OCI-LY3 (cell line): Measurements from ENCODE around the gene RERE.

ENCODE experiments used
- H2AFZ ChIP-seq: fragments of 200-600, 300-600 bp; shearing (Covaris generic); 2 replicates; pipeline ENCODE4 v1.6.0; 2014; ENCODE audit warnings: antibody characterized with exemption, low read depth, low read length
- H3K27ac ChIP-seq: fragments of 200-600, 300-600 bp; sonication (generic); 2 replicates; pipeline ENCODE4 v1.5.1; 2014; ENCODE audit warnings: mild to moderate bottlenecking, low read length, moderate library complexity, mixed read lengths
- H3K27me3 ChIP-seq: fragments of 200-600, 300-600 bp; sonication (generic); 2 replicates; pipeline ENCODE4 v1.6.1; 2014; ENCODE audit warnings: low read depth, low read length, mixed read lengths
- H3K36me3 ChIP-seq: fragments of 200-600, 300-600 bp; sonication (generic); replicated peaks from 2 replicates; pipeline ENCODE3; 2014; ENCODE audit warnings: low read depth, low read length, mixed read lengths
- H3K4me1 ChIP-seq: fragments of 300-600, 200-600 bp; sonication (generic); 2 replicates; pipeline ENCODE4 v1.6.1; 2014; ENCODE audit warnings: low read length, mixed read lengths
- H3K4me2 ChIP-seq: fragments of 200-600, 300-600 bp; sonication (generic); 2 replicates; pipeline ENCODE4 v1.6.1; 2014; ENCODE audit warnings: low read length, mixed read lengths
- H3K4me3 ChIP-seq: fragments of 300-600, 200-600 bp; sonication (generic); 2 replicates; pipeline ENCODE4 v1.5.1; 2014; ENCODE audit warnings: antibody characterized with exemption, mild to moderate bottlenecking, low read length, moderate library complexity
- H3K79me2 ChIP-seq: fragments of 300-600, 200-600 bp; shearing (Covaris generic); 2 replicates; pipeline ENCODE4 v1.6.1; 2014; ENCODE audit warnings: mild to moderate bottlenecking, low read length, mixed read lengths
- H3K9ac ChIP-seq: fragments of 300-600, 200-600 bp; shearing (Covaris generic); 2 replicates; pipeline ENCODE4 v1.6.0; 2014; ENCODE audit warnings: mild to moderate bottlenecking, low read length, moderate library complexity
- H3K9me3 ChIP-seq: fragments of 200-600, 300-600 bp; shearing (Covaris generic); 2 replicates; pipeline ENCODE4 v1.6.1; 2014; ENCODE audit warnings: low read length, mixed read lengths; ENCODE audit not compliant: insufficient read depth
- H4K20me1 ChIP-seq: fragments of 200-600, 300-600 bp; sonication (generic); 2 replicates; pipeline ENCODE4 v1.6.1; 2016; ENCODE audit warnings: low read length, mixed read lengths; ENCODE audit not compliant: insufficient read depth
- EZH2phosphoT487 ChIP-seq: fragments of 200-600 bp; shearing (Covaris generic); IDR thresholded peaks from 2 replicates; pipeline ENCODE4 v1.6.1; 2018; ENCODE audit warnings: antibody characterized with exemption, mixed run types, low read depth
- TF ChIP-seq, protein P1 (sequence below): fragments of 200-600, 300-600 bp; sonication (generic); IDR thresholded peaks from 2 replicates; pipeline ENCODE4 v1.5.1; 2014; ENCODE audit warnings: antibody characterized with exemption, low read length, low read depth

Gene RERE

GRCh38 chr1:8325771-8326170 is 491.7 kb downstream of the RERE start:
- Histone ChIP-seq H3K4me3 (no peak overlapping the region), H2AFZ (no peak overlapping the region), H3K4me2 (no peak overlapping the region), H3K27ac (no peak overlapping the region), H4K20me1 (no peaks in the 10 kb centered on the region), H3K27me3 (no peaks in the 10 kb centered on the region), H3K4me1 (no peaks in the 10 kb centered on the region), H3K9ac (no peak overlapping the region), H3K36me3 (no peaks in the 10 kb centered on the region), H3K9me3 (no peaks in the 10 kb centered on the region), H3K79me2 (no peaks in the 10 kb centered on the region)
- TF ChIP-seq EZH2phosphoT487 = no peak
- TF ChIP-seq, protein P1, sequence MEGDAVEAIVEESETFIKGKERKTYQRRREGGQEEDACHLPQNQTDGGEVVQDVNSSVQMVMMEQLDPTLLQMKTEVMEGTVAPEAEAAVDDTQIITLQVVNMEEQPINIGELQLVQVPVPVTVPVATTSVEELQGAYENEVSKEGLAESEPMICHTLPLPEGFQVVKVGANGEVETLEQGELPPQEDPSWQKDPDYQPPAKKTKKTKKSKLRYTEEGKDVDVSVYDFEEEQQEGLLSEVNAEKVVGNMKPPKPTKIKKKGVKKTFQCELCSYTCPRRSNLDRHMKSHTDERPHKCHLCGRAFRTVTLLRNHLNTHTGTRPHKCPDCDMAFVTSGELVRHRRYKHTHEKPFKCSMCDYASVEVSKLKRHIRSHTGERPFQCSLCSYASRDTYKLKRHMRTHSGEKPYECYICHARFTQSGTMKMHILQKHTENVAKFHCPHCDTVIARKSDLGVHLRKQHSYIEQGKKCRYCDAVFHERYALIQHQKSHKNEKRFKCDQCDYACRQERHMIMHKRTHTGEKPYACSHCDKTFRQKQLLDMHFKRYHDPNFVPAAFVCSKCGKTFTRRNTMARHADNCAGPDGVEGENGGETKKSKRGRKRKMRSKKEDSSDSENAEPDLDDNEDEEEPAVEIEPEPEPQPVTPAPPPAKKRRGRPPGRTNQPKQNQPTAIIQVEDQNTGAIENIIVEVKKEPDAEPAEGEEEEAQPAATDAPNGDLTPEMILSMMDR = no peak

- Histone ChIP-seq H3K9me3 (no peaks in the 10 kb centered on the region), H3K4me3 (no peak overlapping the region), H3K36me3 (no peaks in the 10 kb centered on the region), H3K9ac (no peak overlapping the region), H2AFZ (no peak overlapping the region), H3K79me2 (no peaks in the 10 kb centered on the region), H3K4me2 (no peak overlapping the region), H3K27me3 (no peaks in the 10 kb centered on the region), H3K4me1 (peaks cover 2% of the 10 kb centered on the region), H3K27ac (no peak overlapping the region), H4K20me1 (no peaks in the 10 kb centered on the region)
- no peak for TF ChIP-seq EZH2phosphoT487
- TF ChIP-seq, protein P1 = no peak
Observed at GRCh38 chr1:8324176-8324810, 493.1 kb downstream of the RERE start.

GRCh38 chr1:8323706-8324105 is 493.7 kb downstream of the RERE start:
- H3K79me2 ChIP-seq = no peaks in the 10 kb centered on the region

GRCh38 chr1:8321612-8322011 is 495.8 kb downstream of the RERE start:
- Histone ChIP-seq H3K4me3 (no peak overlapping the region), H4K20me1 (no peaks in the 10 kb centered on the region), H3K27ac (no peak overlapping the region), H3K27me3 (no peaks in the 10 kb centered on the region), H3K4me1 (peaks cover 11% of the 10 kb centered on the region), H2AFZ (no peak overlapping the region), H3K36me3 (no peaks in the 10 kb centered on the region), H3K4me2 (no peak overlapping the region), H3K9me3 (no peaks in the 10 kb centered on the region), H3K9ac (no peak overlapping the region), H3K79me2 (no peaks in the 10 kb centered on the region)
- TF ChIP-seq, protein P1 = no peak
- no peak for TF ChIP-seq EZH2phosphoT487

More at GRCh38 chr1:8323706-8324105, 493.7 kb downstream of the RERE start:
- no peaks in the 10 kb centered on the region for H3K9me3 ChIP-seq
- no peaks in the 10 kb centered on the region for H3K36me3 ChIP-seq
- H4K20me1 ChIP-seq = no peaks in the 10 kb centered on the region
- no peak overlapping the region for H3K4me3 ChIP-seq
- H3K9ac ChIP-seq = no peak overlapping the region
- no peak overlapping the region for H3K27ac ChIP-seq
- H3K4me1 ChIP-seq = peaks cover 8% of the 10 kb centered on the region
- H2AFZ ChIP-seq = no peak overlapping the region
- no peaks in the 10 kb centered on the region for H3K27me3 ChIP-seq
- H3K4me2 ChIP-seq = no peak overlapping the region
- TF ChIP-seq, protein P1 = no peak
- TF ChIP-seq EZH2phosphoT487 = no peak
